Ascending aorta (tissue), 2 donors: ENCODE measurements around the gene EN1. TPM values are rescaled to one million over a fixed set of nuclear protein-coding genes. Genes with fewer than 3 reads are reported as not detected.

Experiments
- DNase-seq, 2 donors: peaks; one replicate each; pipeline ENCODE4 v3.0.0-alpha.2; 2019; ENCODE audit warnings: low spot score in 2 of 2
- H3K27ac ChIP-seq, 2 donors: fragments of 200-600 bp; sonication (generic); one replicate each; pipeline ENCODE4 v1.5.1; 2016 to 2017; ENCODE audit warnings: mild to moderate bottlenecking in 1 of 2
- H3K27me3 ChIP-seq: fragments of 200-600 bp; sonication (generic); one replicate; pipeline ENCODE4 v1.5.1; 2017
- H3K36me3 ChIP-seq, 2 donors: fragments of 200-600 bp; sonication (generic); one replicate each; pipeline ENCODE4 v1.5.1; 2016
- H3K4me1 ChIP-seq, 2 donors: fragments of 200-600 bp; sonication (generic); one replicate each; pipeline ENCODE4 v1.5.1; 2016 to 2017; ENCODE audit warnings: mild to moderate bottlenecking in 1 of 2
- H3K4me3 ChIP-seq, 2 donors: fragments of 200-600 bp; sonication (generic); one replicate each; pipeline ENCODE4 v1.5.1; 2016 to 2017; ENCODE audit warnings: mild to moderate bottlenecking in 1 of 2
- H3K9me3 ChIP-seq, 2 donors: fragments of 200-600 bp; sonication (generic); one replicate each; pipeline ENCODE4 v1.5.1; 2016
- CTCF ChIP-seq, 3 experiments: fragments of 200-600 bp in 2 of 3; fragments of 450-650 bp in 1 of 3; sonication (generic) in 2 of 3; IDR thresholded peaks; one replicate each; pipeline ENCODE4 v1.5.1; 2016 to 2019; ENCODE audit warnings: antibody characterized with exemption in 3 of 3, mild to moderate bottlenecking in 1 of 3, moderate library complexity in 1 of 3
- intact Hi-C: fragments of 100-400 bp; cut with DNase I; formaldehyde crosslinking; loops from one replicate; pipeline ENCODE4 v1.15.1; 2023
- total RNA-seq: library from RNA; depleted of rRNA; stranded (reverse); fragments of >200 nt; gene quantifications from one replicate; pipeline ENCODE4 v1.1.0, GENCODE V29; 2016

The EN1 gene
- total RNA-seq, 1 donor from 2014 or later = not detected

- no peak overlapping the region for H3K27ac ChIP-seq
- no peaks in the 10 kb centered on the region for H3K36me3 ChIP-seq
- H3K4me3 ChIP-seq = no peak overlapping the region
- H3K9me3 ChIP-seq = no peaks in the 10 kb centered on the region
- no peak for TF ChIP-seq CTCF (IDR thresholded peaks at IDR 0.05)
- peaks cover 0 to 8% of the 10 kb centered on the region in 2 donors for H3K4me1 ChIP-seq
- intact Hi-C loops = no loop called here
- peak in 1 of 2 donors; percentile 24 for DNase-seq
- peaks cover 46% of the 10 kb centered on the region for H3K27me3 ChIP-seq
Observed at GRCh38 chr2:118833716-118834439, 13.6 kb downstream of the EN1 start.

- intact Hi-C loops = no loop called here
- H3K36me3 ChIP-seq = no peaks in the 10 kb centered on the region
- H3K4me3 ChIP-seq = no peak overlapping the region
- H3K27ac ChIP-seq = no peak overlapping the region
- peaks cover 46% of the 10 kb centered on the region for H3K27me3 ChIP-seq
- no peak for TF ChIP-seq CTCF (IDR thresholded peaks at IDR 0.05)
- H3K4me1 ChIP-seq = peaks cover 0 to 8% of the 10 kb centered on the region in 2 donors
- H3K9me3 ChIP-seq = no peaks in the 10 kb centered on the region
- DNase-seq = peak in 1 of 2 donors; percentile 38
Observed at GRCh38 chr2:118832791-118833715, 14.4 kb downstream of the EN1 start.

GRCh38 chr2:118832071-118832790 lies 15.2 kb downstream of the EN1 start:
- DNase-seq = peak in 1 of 2 donors; percentile 30
- Histone ChIP-seq H3K27me3 (peaks cover 42% of the 10 kb centered on the region), H3K4me3 (no peak overlapping the region), H3K9me3 (no peaks in the 10 kb centered on the region), H3K27ac (no peak overlapping the region), H3K4me1 (peaks cover 0 to 8% of the 10 kb centered on the region in 2 donors), H3K36me3 (no peaks in the 10 kb centered on the region)
- no peak for TF ChIP-seq CTCF (IDR thresholded peaks at IDR 0.05)
- intact Hi-C loops = no loop called here

GRCh38 chr2:118830881-118831280 lies 16.6 kb downstream of the EN1 start:
- H3K27me3 ChIP-seq = peaks cover 30% of the 10 kb centered on the region
- H3K27ac ChIP-seq = no peak overlapping the region

More at GRCh38 chr2:118830881-118831280, 16.6 kb downstream of the EN1 start:
- DNase-seq = no peak
- intact Hi-C loops = no loop called here
- TF ChIP-seq CTCF (IDR thresholded peaks at IDR 0.05) = no peak
- Histone ChIP-seq H3K36me3 (no peaks in the 10 kb centered on the region), H3K9me3 (no peaks in the 10 kb centered on the region), H3K4me1 (peaks cover 0 to 8% of the 10 kb centered on the region in 2 donors), H3K4me3 (no peak overlapping the region)
